ENCODE results near the gene NTRK3. TPM values are rescaled to one million over a fixed set of nuclear protein-coding genes. Genes with fewer than 3 reads are reported as not detected.
A peak's percentile ranks its signal among the peaks of the same experiment; 100 is the strongest.

NTRK3 gene
- total and polyA plus RNA-seq, 2 of the 13 experiments (the other 11 are each of a cell fraction or from before 2014, with no cell fraction given), result not detected

DNA sequence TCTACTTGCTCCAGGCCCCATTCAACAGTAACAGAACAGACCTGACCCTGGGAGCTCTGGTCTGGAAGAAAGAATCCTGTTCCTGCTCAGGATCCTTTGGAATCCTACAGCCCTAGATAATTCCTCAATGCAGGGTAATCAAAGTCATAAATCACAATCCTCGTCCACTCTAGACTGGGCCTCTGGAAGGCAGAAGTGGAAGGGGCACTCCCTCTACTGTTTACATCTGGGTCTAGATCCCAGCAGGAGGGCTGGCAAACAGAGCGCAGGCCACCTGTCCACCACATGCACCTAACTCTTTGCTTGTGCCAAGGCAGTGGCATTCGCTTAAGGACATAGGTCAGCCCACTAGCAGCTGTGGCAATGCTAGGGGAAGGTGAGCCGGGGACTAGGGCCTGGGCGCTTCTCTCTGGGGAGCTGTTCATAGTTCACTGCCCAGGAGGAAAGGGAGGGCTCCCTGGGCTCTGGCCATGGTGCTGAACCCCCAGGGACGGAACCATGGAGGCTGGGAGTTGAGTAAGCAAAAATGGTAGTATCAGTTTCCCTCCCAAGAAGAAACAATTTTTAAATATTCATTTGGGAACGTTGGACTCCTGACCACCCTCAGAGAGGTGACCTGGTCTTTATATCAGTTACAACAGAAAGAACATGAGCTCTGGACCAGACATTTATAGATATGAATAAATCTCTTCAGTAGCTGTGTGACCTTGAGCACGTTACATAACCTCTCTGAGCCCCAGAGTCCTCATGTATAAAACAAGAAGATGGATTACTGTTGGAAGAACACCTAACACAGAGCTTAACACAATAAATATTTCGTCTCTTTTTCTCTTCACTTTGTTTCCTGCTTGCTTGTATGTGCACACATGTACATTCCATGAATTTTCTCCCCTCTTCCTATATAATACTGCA is 90.2 kb downstream of the NTRK3 start (continued):
- TF ChIP-seq, protein P1, sequence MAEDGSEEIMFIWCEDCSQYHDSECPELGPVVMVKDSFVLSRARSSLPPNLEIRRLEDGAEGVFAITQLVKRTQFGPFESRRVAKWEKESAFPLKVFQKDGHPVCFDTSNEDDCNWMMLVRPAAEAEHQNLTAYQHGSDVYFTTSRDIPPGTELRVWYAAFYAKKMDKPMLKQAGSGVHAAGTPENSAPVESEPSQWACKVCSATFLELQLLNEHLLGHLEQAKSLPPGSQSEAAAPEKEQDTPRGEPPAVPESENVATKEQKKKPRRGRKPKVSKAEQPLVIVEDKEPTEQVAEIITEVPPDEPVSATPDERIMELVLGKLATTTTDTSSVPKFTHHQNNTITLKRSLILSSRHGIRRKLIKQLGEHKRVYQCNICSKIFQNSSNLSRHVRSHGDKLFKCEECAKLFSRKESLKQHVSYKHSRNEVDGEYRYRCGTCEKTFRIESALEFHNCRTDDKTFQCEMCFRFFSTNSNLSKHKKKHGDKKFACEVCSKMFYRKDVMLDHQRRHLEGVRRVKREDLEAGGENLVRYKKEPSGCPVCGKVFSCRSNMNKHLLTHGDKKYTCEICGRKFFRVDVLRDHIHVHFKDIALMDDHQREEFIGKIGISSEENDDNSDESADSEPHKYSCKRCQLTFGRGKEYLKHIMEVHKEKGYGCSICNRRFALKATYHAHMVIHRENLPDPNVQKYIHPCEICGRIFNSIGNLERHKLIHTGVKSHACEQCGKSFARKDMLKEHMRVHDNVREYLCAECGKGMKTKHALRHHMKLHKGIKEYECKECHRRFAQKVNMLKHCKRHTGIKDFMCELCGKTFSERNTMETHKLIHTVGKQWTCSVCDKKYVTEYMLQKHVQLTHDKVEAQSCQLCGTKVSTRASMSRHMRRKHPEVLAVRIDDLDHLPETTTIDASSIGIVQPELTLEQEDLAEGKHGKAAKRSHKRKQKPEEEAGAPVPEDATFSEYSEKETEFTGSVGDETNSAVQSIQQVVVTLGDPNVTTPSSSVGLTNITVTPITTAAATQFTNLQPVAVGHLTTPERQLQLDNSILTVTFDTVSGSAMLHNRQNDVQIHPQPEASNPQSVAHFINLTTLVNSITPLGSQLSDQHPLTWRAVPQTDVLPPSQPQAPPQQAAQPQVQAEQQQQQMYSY (CRISPR knock-in tag; IDR thresholded peaks at IDR 0.05), result no peak
- TF ChIP-seq ZC3H4 (CRISPR knock-in tag; IDR thresholded peaks at IDR 0.05; ENCODE audit: borderline replicate concordance) (no peak), HMG20B (CRISPR knock-in tag; conservative IDR thresholded peaks at IDR 0.05) (no peak), ZNF556 (CRISPR knock-in tag; IDR thresholded peaks at IDR 0.05; ENCODE audit: borderline replicate concordance) (no peak), PTBP1 (IDR thresholded peaks at IDR 0.05; ENCODE audit: low read depth, low read length, poor library complexity, severe bottlenecking) (no peak), ZBTB42 (CRISPR knock-in tag; IDR thresholded peaks at IDR 0.05) (no peak), SNAPC2 (CRISPR knock-in tag; IDR thresholded peaks at IDR 0.05) (no peak), ZKSCAN8 (CRISPR knock-in tag; IDR thresholded peaks at IDR 0.05; ENCODE audit: borderline replicate concordance) (no peak), TCF7L2 (IDR thresholded peaks at IDR 0.05; ENCODE audit: low read depth, low read length) (no peak)
- TF ChIP-seq, protein P2, sequence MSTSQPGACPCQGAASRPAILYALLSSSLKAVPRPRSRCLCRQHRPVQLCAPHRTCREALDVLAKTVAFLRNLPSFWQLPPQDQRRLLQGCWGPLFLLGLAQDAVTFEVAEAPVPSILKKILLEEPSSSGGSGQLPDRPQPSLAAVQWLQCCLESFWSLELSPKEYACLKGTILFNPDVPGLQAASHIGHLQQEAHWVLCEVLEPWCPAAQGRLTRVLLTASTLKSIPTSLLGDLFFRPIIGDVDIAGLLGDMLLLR (CRISPR knock-in tag; IDR thresholded peaks at IDR 0.05), result no peak
- TF ChIP-seq, protein P3, sequence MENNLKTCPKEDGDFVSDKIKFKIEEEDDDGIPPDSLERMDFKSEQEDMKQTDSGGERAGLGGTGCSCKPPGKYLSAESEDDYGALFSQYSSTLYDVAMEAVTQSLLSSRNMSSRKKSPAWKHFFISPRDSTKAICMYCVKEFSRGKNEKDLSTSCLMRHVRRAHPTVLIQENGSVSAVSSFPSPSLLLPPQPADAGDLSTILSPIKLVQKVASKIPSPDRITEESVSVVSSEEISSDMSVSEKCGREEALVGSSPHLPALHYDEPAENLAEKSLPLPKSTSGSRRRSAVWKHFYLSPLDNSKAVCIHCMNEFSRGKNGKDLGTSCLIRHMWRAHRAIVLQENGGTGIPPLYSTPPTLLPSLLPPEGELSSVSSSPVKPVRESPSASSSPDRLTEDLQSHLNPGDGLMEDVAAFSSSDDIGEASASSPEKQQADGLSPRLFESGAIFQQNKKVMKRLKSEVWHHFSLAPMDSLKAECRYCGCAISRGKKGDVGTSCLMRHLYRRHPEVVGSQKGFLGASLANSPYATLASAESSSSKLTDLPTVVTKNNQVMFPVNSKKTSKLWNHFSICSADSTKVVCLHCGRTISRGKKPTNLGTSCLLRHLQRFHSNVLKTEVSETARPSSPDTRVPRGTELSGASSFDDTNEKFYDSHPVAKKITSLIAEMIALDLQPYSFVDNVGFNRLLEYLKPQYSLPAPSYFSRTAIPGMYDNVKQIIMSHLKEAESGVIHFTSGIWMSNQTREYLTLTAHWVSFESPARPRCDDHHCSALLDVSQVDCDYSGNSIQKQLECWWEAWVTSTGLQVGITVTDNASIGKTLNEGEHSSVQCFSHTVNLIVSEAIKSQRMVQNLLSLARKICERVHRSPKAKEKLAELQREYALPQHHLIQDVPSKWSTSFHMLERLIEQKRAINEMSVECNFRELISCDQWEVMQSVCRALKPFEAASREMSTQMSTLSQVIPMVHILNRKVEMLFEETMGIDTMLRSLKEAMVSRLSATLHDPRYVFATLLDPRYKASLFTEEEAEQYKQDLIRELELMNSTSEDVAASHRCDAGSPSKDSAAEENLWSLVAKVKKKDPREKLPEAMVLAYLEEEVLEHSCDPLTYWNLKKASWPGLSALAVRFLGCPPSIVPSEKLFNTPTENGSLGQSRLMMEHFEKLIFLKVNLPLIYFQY (CRISPR knock-in tag; IDR thresholded peaks at IDR 0.05; ENCODE audit: borderline replicate concordance), result peak; percentile 67; the same call in 1 of the 2 replicates
- TF ChIP-seq, protein P4, sequence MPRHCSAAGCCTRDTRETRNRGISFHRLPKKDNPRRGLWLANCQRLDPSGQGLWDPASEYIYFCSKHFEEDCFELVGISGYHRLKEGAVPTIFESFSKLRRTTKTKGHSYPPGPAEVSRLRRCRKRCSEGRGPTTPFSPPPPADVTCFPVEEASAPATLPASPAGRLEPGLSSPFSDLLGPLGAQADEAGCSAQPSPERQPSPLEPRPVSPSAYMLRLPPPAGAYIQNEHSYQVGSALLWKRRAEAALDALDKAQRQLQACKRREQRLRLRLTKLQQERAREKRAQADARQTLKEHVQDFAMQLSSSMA (CRISPR knock-in tag; IDR thresholded peaks at IDR 0.05), result no peak
- TF ChIP-seq, protein P5, sequence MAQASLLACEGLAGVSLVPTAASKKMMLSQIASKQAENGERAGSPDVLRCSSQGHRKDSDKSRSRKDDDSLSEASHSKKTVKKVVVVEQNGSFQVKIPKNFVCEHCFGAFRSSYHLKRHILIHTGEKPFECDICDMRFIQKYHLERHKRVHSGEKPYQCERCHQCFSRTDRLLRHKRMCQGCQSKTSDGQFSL (CRISPR knock-in tag; IDR thresholded peaks at IDR 0.05), result no peak
- TF ChIP-seq, protein P6, sequence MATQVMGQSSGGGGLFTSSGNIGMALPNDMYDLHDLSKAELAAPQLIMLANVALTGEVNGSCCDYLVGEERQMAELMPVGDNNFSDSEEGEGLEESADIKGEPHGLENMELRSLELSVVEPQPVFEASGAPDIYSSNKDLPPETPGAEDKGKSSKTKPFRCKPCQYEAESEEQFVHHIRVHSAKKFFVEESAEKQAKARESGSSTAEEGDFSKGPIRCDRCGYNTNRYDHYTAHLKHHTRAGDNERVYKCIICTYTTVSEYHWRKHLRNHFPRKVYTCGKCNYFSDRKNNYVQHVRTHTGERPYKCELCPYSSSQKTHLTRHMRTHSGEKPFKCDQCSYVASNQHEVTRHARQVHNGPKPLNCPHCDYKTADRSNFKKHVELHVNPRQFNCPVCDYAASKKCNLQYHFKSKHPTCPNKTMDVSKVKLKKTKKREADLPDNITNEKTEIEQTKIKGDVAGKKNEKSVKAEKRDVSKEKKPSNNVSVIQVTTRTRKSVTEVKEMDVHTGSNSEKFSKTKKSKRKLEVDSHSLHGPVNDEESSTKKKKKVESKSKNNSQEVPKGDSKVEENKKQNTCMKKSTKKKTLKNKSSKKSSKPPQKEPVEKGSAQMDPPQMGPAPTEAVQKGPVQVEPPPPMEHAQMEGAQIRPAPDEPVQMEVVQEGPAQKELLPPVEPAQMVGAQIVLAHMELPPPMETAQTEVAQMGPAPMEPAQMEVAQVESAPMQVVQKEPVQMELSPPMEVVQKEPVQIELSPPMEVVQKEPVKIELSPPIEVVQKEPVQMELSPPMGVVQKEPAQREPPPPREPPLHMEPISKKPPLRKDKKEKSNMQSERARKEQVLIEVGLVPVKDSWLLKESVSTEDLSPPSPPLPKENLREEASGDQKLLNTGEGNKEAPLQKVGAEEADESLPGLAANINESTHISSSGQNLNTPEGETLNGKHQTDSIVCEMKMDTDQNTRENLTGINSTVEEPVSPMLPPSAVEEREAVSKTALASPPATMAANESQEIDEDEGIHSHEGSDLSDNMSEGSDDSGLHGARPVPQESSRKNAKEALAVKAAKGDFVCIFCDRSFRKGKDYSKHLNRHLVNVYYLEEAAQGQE (IDR thresholded peaks at IDR 0.05; ENCODE audit: borderline replicate concordance in 1 of 2, low read depth in 1 of 2, low read length in 2 of 2), result peak; percentile 82 to 97
